Smooth muscle cell (in vitro differentiated cells): ENCODE results near the gene AP3D1. TPM values are rescaled to one million over a fixed set of nuclear protein-coding genes. Genes with fewer than 3 reads are reported as not detected.

ENCODE experiments used
- DNase-seq: peaks from one replicate; lab custom pipeline; 2025; ENCODE audit not compliant: unreplicated experiment; lab: John Stamatoyannopoulos, UW
- H2AFZ ChIP-seq: fragments of 200-600 bp; sonication (generic); 2 replicates; pipeline ENCODE4 v1.6.0; 2016; ENCODE audit warnings: antibody characterized with exemption, low read depth, mild to moderate bottlenecking
- H3F3A ChIP-seq: fragments of 200-600 bp; sonication (generic); 2 replicates; pipeline ENCODE4 v1.6.0; 2017; ENCODE audit warnings: antibody characterized with exemption, low read depth
- H3K27ac ChIP-seq: fragments of 200-600 bp; sonication (generic); 2 replicates; pipeline ENCODE4 v1.5.1; 2016; ENCODE audit warnings: low read depth, mild to moderate bottlenecking
- H3K27me3 ChIP-seq: fragments of 200-600 bp; sonication (generic); 2 replicates; pipeline ENCODE4 v1.6.1; 2016; ENCODE audit warnings: low read depth, mild to moderate bottlenecking
- H3K36me3 ChIP-seq: fragments of 200-600 bp; sonication (generic); 2 replicates; pipeline ENCODE4 v1.5.1; 2016; ENCODE audit warnings: low read depth
- H3K4me1 ChIP-seq: fragments of 200-600 bp; sonication (generic); 2 replicates; pipeline ENCODE4 v1.5.1; 2016; ENCODE audit warnings: low read depth
- H3K4me2 ChIP-seq: fragments of 200-600 bp; sonication (generic); 2 replicates; pipeline ENCODE4 v1.6.0; 2016; ENCODE audit warnings: mild to moderate bottlenecking
- H3K4me3 ChIP-seq: fragments of 200-600 bp; sonication (generic); 2 replicates; pipeline ENCODE4 v1.5.1; 2016; ENCODE audit warnings: mild to moderate bottlenecking
- H3K79me2 ChIP-seq: fragments of 200-600 bp; sonication (generic); 2 replicates; pipeline ENCODE4 v1.6.0; 2016; ENCODE audit warnings: low read depth, mild to moderate bottlenecking
- H3K9ac ChIP-seq: fragments of 200-600 bp; sonication (generic); 2 replicates; pipeline ENCODE4 v1.6.0; 2016; ENCODE audit warnings: low read depth
- H3K9me3 ChIP-seq: fragments of 200-600 bp; sonication (generic); replicated peaks from 2 replicates; pipeline ENCODE4 v1.5.1; 2016; ENCODE audit warnings: low read depth
- H4K20me1 ChIP-seq: fragments of 200-600 bp; sonication (generic); 2 replicates; pipeline ENCODE4 v1.6.0; 2016; ENCODE audit warnings: low read depth
- CTCF ChIP-seq: fragments of 200-600 bp; sonication (generic); IDR thresholded peaks from 2 replicates; pipeline ENCODE4 v1.5.1; 2017; ENCODE audit warnings: borderline replicate concordance, mild to moderate bottlenecking, antibody characterized with exemption; ENCODE audit not compliant: insufficient read depth, poor library complexity, severe bottlenecking
- WGBS: methylation state at CpG from one replicate; pipeline ENCODE4 v1.1.7; 2016; ENCODE audit warnings: low lambda C conversion rate; 5-methylcytosine and 5-hydroxymethylcytosine counted together
- polyA plus RNA-seq: library from polyadenylated mRNA; unstranded; fragments of >200 nt; fragmentation: Nextera tagmentation; extraction: Ambion mirVana; gene quantifications from 2 replicates; pipeline ENCODE4 v1.2.1, GENCODE V29; 2016
- total RNA-seq: library from RNA; depleted of rRNA; stranded (reverse); fragments of >200 nt; gene quantifications from 2 replicates; pipeline ENCODE4 v1.2.3, GENCODE V29; 2014

The AP3D1 gene
- total and polyA plus RNA-seq, 2 experiments from 2014 or later: 66.2 to 81.0 TPM

GRCh38 chr19:2168619-2169424 is 17.5 kb upstream of the AP3D1 start:
- peaks cover 86% of the 10 kb centered on the region for H3K79me2 ChIP-seq
- no peak overlapping the region for H3K4me3 ChIP-seq
- peak overlapping the region; percentile 85 for H3K27ac ChIP-seq
- no peaks in the 10 kb centered on the region for H3K9me3 ChIP-seq
- H3K9ac ChIP-seq: peak overlapping the region; percentile 53
- peak overlapping the region; percentile 58 for H3K4me2 ChIP-seq
- H3F3A ChIP-seq: peaks cover 8% of the 10 kb centered on the region
- peaks cover 33% of the 10 kb centered on the region for H3K4me1 ChIP-seq
- H3K36me3 ChIP-seq: no peaks in the 10 kb centered on the region
- no peaks in the 10 kb centered on the region for H3K27me3 ChIP-seq
- H4K20me1 ChIP-seq: peaks cover 94% of the 10 kb centered on the region
- DNase-seq: peak; percentile 77
- no peak for TF ChIP-seq CTCF
- 19% methylated on average over 24 of the region's 24 CpGs for WGBS
- H2AFZ ChIP-seq: no peak overlapping the region

- Histone ChIP-seq H3K4me2 (peak overlapping the region; percentile 58), H3K9ac (peak overlapping the region; percentile 34), H3F3A (peaks cover 8% of the 10 kb centered on the region), H3K4me1 (peaks cover 33% of the 10 kb centered on the region), H4K20me1 (peaks cover 86% of the 10 kb centered on the region), H2AFZ (no peak overlapping the region), H3K27ac (peak overlapping the region; percentile 85), H3K27me3 (no peaks in the 10 kb centered on the region), H3K79me2 (peaks cover 80% of the 10 kb centered on the region), H3K9me3 (no peaks in the 10 kb centered on the region), H3K36me3 (no peaks in the 10 kb centered on the region), H3K4me3 (no peak overlapping the region)
- WGBS: 58% methylated on average over 16 of the region's 16 CpGs
- TF ChIP-seq CTCF: no peak
- no peak for DNase-seq
Measured at GRCh38 chr19:2167896-2168618, 16.7 kb upstream of the AP3D1 start.

- Histone ChIP-seq H3K4me2 (no peak overlapping the region), H3F3A (peaks cover 8% of the 10 kb centered on the region), H3K27me3 (no peaks in the 10 kb centered on the region), H3K4me3 (no peak overlapping the region), H3K27ac (peak overlapping the region; percentile 85), H3K79me2 (peaks cover 70% of the 10 kb centered on the region), H4K20me1 (peaks cover 76% of the 10 kb centered on the region), H3K4me1 (peaks cover 33% of the 10 kb centered on the region), H2AFZ (no peak overlapping the region), H3K36me3 (no peaks in the 10 kb centered on the region), H3K9me3 (no peaks in the 10 kb centered on the region), H3K9ac (no peak overlapping the region)
- no peak for DNase-seq
- no peak for TF ChIP-seq CTCF
- 85% methylated on average over 35 of the region's 35 CpGs for WGBS
Measured at GRCh38 chr19:2166741-2167738, 15.7 kb upstream of the AP3D1 start.
